GM10248 (cell line): ENCODE results near the gene HOXB4.

Experiments used
- CTCF ChIA-PET: fragments of 300-600 bp; sonication (Branson Sonifier 250); formaldehyde crosslinking; extraction: SDS; loops from one replicate; lab custom pipeline; 2021; ENCODE audit warnings: antibody characterized with exemption; lab: Yijun Ruan, JAX
- POLR2A ChIA-PET: fragments of 350-650 bp; sonication (Branson Sonifier 250); formaldehyde crosslinking; extraction: SDS; loops from one replicate; lab custom pipeline; 2020; ENCODE audit warnings: antibody characterized with exemption; lab: Yijun Ruan, JAX
- DNase-seq: peaks from one replicate; pipeline ENCODE4 v3.0.0; 2012; ENCODE audit errors: extremely low spot score
- TF ChIP-seq, protein P1 (sequence below): IDR thresholded peaks from 2 replicates; pipeline ENCODE4 v1.5.1; 2012; ENCODE audit warnings: mild to moderate bottlenecking, low read depth; ENCODE audit errors: extremely low read depth, missing control alignments, control extremely low read depth

The HOXB4 gene

DNA sequence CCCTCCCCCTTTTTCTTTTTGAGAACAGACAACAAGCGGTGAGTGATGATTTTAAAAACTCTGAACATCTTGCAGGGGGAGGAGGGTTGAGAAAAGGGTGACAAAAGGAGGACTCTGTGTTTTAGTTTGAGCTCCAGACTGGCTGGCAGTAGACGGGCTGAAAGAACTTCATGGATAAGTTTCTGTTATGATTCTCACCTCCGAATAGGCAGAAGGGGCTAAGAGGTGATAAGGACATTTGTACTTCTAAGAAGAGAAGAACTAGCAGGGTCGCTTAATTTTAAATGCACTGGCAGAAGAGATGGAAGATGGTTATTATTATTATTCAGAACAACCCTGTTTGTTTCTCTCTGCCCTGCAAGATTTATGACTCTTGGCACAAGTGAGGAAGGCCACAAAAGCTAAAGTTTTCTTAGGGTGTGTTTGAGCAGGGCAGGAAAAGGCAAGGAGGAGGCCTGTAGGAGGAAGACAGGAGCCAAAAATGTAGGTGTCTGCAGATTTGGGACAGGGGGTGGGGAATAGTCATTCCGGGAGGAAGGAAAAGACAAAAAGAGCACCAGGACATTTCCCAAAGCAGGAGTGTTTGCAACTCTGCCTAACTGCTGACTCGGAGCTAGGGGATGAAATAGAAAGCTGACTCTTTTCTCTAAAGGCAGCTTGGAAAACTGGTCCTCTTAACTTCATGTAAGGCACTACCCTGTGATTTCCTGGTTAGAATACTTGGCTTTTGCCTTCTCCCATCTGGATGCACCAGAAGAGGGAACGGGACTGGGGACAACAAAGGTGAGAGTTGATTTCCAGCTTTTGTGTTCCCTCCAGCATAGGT is 21.4 kb downstream of the HOXB4 start:
- TF ChIP-seq, protein P1, sequence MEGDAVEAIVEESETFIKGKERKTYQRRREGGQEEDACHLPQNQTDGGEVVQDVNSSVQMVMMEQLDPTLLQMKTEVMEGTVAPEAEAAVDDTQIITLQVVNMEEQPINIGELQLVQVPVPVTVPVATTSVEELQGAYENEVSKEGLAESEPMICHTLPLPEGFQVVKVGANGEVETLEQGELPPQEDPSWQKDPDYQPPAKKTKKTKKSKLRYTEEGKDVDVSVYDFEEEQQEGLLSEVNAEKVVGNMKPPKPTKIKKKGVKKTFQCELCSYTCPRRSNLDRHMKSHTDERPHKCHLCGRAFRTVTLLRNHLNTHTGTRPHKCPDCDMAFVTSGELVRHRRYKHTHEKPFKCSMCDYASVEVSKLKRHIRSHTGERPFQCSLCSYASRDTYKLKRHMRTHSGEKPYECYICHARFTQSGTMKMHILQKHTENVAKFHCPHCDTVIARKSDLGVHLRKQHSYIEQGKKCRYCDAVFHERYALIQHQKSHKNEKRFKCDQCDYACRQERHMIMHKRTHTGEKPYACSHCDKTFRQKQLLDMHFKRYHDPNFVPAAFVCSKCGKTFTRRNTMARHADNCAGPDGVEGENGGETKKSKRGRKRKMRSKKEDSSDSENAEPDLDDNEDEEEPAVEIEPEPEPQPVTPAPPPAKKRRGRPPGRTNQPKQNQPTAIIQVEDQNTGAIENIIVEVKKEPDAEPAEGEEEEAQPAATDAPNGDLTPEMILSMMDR: no peak
- no peak for DNase-seq
- POLR2A ChIA-PET: no interaction called here
- CTCF ChIA-PET: interaction anchor here (0.7 to 1.4 kb wide), 5 partner anchors 10 to 248 kb away, joined by 3 read pairs; partner anchors contain the start of gene HOXB1

DNA sequence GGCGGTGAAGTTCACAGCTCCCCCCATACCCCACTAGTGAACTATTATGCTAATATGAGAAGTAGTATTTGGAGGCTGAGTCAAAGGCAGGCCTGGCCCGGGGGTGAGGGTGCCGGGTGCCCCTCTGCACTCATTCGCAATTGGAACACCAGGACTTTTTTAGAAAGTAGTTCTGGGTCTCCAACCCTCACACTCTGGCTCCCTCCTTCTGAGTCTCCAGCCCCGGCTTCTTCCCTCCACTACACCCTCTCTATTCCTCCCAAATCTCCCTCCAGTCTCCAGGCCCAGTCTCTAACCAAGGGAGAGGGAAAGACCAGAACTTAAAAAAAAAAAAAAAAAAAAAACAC is 21.9 kb downstream of the HOXB4 start:
- ChIA-PET CTCF (interaction anchor here (0.8 to 1.4 kb wide), 3 partner anchors 14 to 248 kb away, joined by 3 read pairs; partner anchors contain the start of gene HOXB1), POLR2A (no interaction called here)
- TF ChIP-seq, protein P1: no peak
- DNase-seq: no peak

DNA sequence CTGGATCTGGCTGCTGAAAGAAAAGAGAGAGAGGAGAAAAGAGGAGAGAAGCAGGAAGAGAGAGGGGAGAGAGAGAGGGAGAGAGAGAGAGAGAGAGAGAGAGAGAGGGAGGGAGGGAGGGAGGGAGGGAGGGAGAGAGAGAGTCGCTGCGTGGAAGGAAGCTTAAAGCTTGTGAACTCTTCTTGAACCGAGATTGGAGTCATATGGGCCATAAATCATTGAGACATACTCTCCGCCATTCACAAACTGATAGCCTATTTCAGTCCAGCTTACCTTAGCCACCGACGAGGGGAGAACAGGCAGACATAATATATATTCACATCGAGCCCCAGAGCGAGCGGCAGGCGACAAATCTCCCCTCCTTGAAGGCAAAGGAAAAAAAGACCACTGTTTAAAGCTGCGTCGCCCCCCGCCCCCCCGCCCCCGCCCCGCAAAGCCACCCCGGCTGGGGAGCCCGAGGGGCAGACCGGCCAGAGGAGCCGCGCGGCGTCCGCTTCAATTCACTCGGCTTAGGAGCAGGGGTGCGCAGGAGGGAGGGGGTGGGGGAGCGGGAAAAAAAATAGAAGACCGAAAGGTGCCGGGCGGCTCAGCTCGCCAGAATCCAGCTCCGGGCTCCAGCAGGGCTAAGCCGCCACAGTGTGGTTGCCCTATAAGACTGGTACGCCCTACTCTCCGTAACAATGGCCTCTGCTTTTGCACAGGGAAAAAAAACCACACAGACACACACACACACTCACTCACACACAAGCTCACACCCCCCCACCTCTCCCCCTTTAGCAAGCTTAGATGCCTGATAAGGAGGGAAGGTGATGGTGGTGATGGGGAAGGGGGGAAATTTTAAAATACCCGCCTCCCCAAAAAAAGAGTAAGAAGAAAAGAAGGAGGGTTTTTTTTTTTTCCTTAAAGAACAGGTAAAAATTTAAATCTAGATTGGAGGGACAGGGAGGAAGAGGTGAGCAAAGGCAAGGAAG is 22.6 kb downstream of the HOXB4 start:
- POLR2A ChIA-PET: no interaction called here
- no peak for DNase-seq
- TF ChIP-seq, protein P1: no peak
- CTCF ChIA-PET: interaction anchor here (0.9 to 1.2 kb wide), 3 partner anchors 24 to 296 kb away, joined by 3 read pairs; partner anchors contain the start of gene HOXB1

DNA sequence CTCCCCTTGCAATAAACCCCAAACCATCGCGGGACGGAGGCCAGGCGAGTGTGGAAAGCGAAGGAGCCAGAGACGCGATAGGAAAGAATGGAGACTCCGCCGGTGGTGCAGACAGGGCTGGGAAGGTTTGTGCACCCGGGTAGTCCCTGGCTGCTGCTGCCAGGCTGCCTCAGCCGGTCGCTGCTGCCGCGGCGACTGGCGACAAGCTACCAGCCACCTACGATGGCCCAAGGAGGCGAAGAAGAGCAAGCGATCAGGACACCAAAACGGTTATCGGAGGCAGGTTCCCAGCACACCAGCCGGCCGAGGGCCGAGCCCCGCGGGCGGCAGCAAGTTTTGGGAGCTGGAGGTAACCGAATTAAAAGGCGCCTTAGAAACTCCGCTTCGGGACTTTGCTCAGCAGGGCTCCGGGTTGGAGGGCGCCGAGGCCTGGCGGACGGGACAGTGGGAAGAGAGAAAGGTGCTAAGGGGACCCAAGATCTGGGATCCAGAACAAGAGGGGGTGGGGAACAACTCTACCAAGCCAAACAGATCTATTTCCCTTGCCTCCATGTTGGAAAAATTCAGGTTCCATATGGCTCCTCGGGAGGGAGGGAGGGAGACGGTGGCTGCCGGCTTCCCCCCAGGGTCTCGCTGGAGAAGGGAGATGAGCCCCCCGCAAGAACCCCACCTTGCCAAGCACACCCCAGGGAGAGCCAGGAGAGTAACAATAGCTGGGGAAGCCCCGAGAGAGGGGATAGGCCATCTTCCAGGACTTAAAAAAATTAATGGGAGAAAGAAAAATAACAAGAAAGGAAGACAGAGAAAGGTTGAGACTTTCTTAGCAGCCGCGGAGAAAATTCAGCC is 23.5 kb downstream of the HOXB4 start:
- ChIA-PET CTCF (interaction anchor here (1.1 to 1.2 kb wide), 2 partner anchors 203 to 295 kb away, joined by 3 read pairs; no protein-coding TSS in a partner anchor), POLR2A (no interaction called here)
- TF ChIP-seq, protein P1: no peak
- no peak for DNase-seq

DNA sequence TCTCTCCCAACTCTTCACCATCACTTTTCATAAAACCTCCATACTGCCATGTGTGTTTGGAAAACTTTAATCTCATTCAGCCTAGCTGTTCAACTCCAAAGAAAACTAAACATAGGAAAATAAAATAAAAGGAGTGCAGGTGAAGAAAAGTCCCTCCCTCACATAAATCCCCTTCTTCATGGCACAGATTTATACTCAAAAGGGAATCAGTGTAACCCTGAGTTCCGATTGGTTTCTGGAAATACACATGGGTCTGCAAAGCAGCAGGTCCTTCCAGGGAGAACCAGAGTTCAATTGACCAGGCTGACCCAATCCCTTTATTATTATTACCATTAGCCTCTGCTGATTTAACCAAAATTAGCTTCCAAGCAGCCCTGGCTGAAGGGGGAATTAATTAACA is 24.3 kb downstream of the HOXB4 start:
- CTCF ChIA-PET: no interaction called here
- no peak for DNase-seq
- POLR2A ChIA-PET: no interaction called here
- TF ChIP-seq, protein P1: no peak
